ENCODE measurements around the gene NPHP3.
A peak's percentile ranks its signal among the peaks of the same experiment; 100 is the strongest.

The NPHP3 gene

DNA sequence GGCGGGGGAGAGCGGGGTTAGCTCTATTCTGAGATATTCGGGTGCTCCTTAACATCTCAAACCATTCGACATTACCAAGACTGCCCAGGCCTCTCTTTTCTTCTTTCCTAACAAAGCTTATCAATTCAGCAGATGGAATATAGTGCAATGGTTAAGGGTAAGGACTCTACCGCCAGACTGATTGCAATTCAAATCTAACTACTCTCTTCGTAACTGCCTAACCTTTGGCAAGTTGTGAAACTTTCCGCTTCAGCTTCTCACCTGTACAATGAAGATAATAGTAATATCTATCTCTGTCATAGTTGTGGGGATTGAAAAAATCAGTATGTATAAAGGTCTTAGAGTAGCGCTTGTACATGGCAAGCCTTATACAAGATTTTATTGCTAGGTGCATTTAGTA is 61.1 kb downstream of the NPHP3 start:
- TF ChIP-seq POLR2AphosphoS5 (IDR thresholded peaks at IDR 0.05; ENCODE audit: low read depth, low read length): no peak
- no peak for TF ChIP-seq FOXP2 (optimal IDR thresholded peaks at IDR 0.05; ENCODE audit: borderline replicate concordance, extremely low read depth, extremely low read length, insufficient read depth)
- TF ChIP-seq TAF1 (IDR thresholded peaks at IDR 0.05; ENCODE audit: borderline replicate concordance, insufficient read depth, low read length): no peak
- TF ChIP-seq, protein P1, sequence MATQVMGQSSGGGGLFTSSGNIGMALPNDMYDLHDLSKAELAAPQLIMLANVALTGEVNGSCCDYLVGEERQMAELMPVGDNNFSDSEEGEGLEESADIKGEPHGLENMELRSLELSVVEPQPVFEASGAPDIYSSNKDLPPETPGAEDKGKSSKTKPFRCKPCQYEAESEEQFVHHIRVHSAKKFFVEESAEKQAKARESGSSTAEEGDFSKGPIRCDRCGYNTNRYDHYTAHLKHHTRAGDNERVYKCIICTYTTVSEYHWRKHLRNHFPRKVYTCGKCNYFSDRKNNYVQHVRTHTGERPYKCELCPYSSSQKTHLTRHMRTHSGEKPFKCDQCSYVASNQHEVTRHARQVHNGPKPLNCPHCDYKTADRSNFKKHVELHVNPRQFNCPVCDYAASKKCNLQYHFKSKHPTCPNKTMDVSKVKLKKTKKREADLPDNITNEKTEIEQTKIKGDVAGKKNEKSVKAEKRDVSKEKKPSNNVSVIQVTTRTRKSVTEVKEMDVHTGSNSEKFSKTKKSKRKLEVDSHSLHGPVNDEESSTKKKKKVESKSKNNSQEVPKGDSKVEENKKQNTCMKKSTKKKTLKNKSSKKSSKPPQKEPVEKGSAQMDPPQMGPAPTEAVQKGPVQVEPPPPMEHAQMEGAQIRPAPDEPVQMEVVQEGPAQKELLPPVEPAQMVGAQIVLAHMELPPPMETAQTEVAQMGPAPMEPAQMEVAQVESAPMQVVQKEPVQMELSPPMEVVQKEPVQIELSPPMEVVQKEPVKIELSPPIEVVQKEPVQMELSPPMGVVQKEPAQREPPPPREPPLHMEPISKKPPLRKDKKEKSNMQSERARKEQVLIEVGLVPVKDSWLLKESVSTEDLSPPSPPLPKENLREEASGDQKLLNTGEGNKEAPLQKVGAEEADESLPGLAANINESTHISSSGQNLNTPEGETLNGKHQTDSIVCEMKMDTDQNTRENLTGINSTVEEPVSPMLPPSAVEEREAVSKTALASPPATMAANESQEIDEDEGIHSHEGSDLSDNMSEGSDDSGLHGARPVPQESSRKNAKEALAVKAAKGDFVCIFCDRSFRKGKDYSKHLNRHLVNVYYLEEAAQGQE (IDR thresholded peaks at IDR 0.05; ENCODE audit: insufficient read depth in 1 of 2, low read depth in 2 of 2, low read length in 2 of 2): no peak
- TF ChIP-seq SIN3A (IDR thresholded peaks at IDR 0.05; ENCODE audit: borderline replicate concordance, insufficient read depth, low read length): no peak

DNA sequence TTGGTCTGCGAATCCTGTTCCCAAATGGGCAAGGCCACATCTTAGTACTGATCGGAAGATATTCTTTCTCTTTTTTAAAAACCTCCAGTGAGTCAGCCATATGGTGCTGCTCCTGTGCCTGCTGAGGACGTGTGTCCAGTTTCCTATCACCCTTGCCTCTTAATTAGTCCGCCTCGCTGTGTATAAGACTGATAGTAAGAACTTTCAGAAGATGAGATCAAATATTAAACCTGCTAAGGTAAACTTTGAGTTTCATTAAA is 61.5 kb downstream of the NPHP3 start:
- TF ChIP-seq SIN3A (IDR thresholded peaks at IDR 0.05; ENCODE audit: borderline replicate concordance, insufficient read depth, low read length) (no peak), POLR2AphosphoS5 (IDR thresholded peaks at IDR 0.05; ENCODE audit: low read depth, low read length) (no peak), TAF1 (IDR thresholded peaks at IDR 0.05; ENCODE audit: borderline replicate concordance, insufficient read depth, low read length) (no peak), FOXP2 (optimal IDR thresholded peaks at IDR 0.05; ENCODE audit: borderline replicate concordance, extremely low read depth, extremely low read length, insufficient read depth) (no peak)
- TF ChIP-seq, protein P1 (IDR thresholded peaks at IDR 0.05; ENCODE audit: insufficient read depth in 1 of 2, low read depth in 2 of 2, low read length in 2 of 2): no peak

DNA sequence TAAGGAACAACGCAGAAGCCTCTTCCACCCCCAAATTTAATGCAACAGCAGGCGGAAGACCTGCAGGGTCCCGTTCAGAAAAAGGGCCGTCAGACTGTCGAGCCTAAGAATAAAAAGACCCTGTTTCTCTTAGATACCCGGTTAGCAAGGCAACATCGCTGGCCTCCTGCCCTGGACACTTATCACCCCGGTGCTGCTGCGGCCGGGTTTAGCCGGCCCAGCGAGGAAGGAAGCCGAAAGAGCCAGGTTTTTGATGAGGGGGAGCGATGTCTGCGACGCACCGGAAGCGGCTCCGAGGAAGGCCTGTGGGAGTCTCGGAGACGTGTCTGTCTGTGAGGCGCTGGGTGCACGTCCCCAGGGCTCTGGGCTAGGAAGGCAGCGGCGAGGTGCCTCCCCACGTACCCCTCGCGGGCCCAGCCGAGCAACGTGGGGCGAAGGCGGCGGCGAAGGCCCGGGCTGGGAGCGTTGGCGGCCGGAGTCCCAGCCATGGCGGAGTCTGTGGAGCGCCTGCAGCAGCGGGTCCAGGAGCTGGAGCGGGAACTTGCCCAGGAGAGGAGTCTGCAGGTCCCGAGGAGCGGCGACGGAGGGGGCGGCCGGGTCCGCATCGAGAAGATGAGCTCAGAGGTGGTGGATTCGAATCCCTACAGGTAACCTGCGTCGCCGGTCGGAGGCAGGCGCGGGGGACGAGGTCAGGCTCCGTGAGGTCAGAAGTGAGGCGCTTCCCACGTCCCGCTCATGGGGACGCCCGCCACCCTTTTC is 62.0 kb downstream of the NPHP3 start, which contains the start of gene UBA5:
Gene UBA5, plus strand, starts transcription at position 278 of the 759 bp plus-strand sequence. Its CDS starts 209 bp downstream, at position 487.
- TF ChIP-seq POLR2AphosphoS5 (IDR thresholded peaks at IDR 0.05; ENCODE audit: low read depth, low read length) (no peak; the same call in 1 of the 2 replicates), TAF1 (IDR thresholded peaks at IDR 0.05; ENCODE audit: borderline replicate concordance, insufficient read depth, low read length) (no peak), SIN3A (IDR thresholded peaks at IDR 0.05; ENCODE audit: borderline replicate concordance, insufficient read depth, low read length) (no peak), FOXP2 (optimal IDR thresholded peaks at IDR 0.05; ENCODE audit: borderline replicate concordance, extremely low read depth, extremely low read length, insufficient read depth) (no peak)
- TF ChIP-seq, protein P1 (IDR thresholded peaks at IDR 0.05; ENCODE audit: insufficient read depth in 1 of 2, low read depth in 2 of 2, low read length in 2 of 2): no peak; a peak in 1 of 4 replicates

DNA sequence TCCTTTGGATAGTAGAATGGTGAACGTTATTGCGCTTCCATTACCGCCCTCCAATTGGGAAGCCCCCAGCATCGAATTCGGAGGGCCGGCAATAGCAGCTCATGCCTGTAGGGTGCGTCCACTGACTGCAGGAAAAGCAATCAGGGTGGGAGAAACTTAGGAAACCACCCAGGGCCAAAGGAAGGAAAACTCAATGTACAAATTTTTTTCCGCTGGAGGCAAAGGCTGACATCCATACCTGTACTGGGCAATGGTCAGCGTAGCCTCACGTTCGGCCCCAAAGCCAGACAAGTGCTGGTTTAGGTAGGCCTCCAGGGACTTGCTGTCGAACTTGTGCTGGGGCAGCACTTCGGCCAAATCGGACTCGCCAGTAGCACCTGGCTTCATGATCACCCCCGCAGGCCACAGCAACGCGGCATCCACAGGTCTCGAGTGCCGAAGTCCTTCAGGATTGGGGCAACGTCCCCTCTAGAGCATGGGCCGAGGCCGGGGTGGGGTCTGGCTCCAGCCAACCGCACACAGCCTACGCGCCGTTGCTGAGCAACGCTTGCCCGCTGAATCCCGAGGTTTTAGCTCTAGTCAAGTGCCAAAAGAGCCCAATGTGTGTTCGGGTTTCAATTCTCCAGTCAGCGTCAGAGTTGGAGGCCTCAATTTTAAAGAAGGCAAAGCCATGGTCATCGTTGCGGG is 62.7 kb downstream of the NPHP3 start, which contains the start of gene ACAD11:
Gene ACAD11, minus strand, starts transcription at position 445 of the 687 bp plus-strand sequence. Its CDS starts 58 bp downstream, at position 387.
- TF ChIP-seq TAF1 (IDR thresholded peaks at IDR 0.05; ENCODE audit: borderline replicate concordance, insufficient read depth, low read length): no peak
- TF ChIP-seq FOXP2 (optimal IDR thresholded peaks at IDR 0.05; ENCODE audit: borderline replicate concordance, extremely low read depth, extremely low read length, insufficient read depth): peak; percentile 18
- no peak for TF ChIP-seq SIN3A (IDR thresholded peaks at IDR 0.05; ENCODE audit: borderline replicate concordance, insufficient read depth, low read length)
- TF ChIP-seq, protein P1 (IDR thresholded peaks at IDR 0.05; ENCODE audit: insufficient read depth in 1 of 2, low read depth in 2 of 2, low read length in 2 of 2): no peak
- no peak for TF ChIP-seq POLR2AphosphoS5 (IDR thresholded peaks at IDR 0.05; ENCODE audit: low read depth, low read length)

All from PFSK-1 (cell line).